GM18909 (cell line): ENCODE data around the gene VPS25.
A peak's percentile ranks its signal among the peaks of the same experiment; 100 is the strongest.
"Not testable (repeated sequence)": the region's sequence is repeated elsewhere in the genome, so short reads cannot be mapped to it uniquely, and the experiment has no call there.

Source experiments
- ATAC-seq: cut with Tn5 transposase; IDR thresholded peaks from one replicate; pipeline ENCODE4 v1.9.1; 2021; ENCODE audit warnings: mild to moderate bottlenecking; ENCODE audit not compliant: unreplicated experiment, poor library complexity

Gene VPS25

GRCh38 chr17:42773290-42774035 is at the start of gene VPS25:
Gene VPS25 (plus strand): TSS chr17:42773449. CDS start chr17:42773476, 27 bp downstream.
- peak; percentile 57 for ATAC-seq

- no peak for ATAC-seq
Measured at GRCh38 chr17:42723636-42724035, 49.6 kb upstream of the VPS25 start.

GRCh38 chr17:42725143-42725542 is 48.1 kb upstream of the VPS25 start:
- no peak for ATAC-seq

GRCh38 chr17:42740699-42741098 is 32.5 kb upstream of the VPS25 start:
- no peak for ATAC-seq

- not testable (repeated sequence) for ATAC-seq
Measured at GRCh38 chr17:42742916-42743315, 30.3 kb upstream of the VPS25 start.

- no peak for ATAC-seq
Measured at GRCh38 chr17:42743595-42744282, 29.5 kb upstream of the VPS25 start.

- ATAC-seq, result peak; percentile 55
Measured at GRCh38 chr17:42744283-42744805, 28.9 kb upstream of the VPS25 start.

- ATAC-seq, result peak; percentile 84
Measured at GRCh38 chr17:42744806-42745617, 28.2 kb upstream of the VPS25 start, which contains the start of gene EZH1. Gene EZH1 (minus strand): TSS chr17:42745040. CDS start chr17:42728941, 16,099 bp downstream.

- no peak for ATAC-seq
Measured at GRCh38 chr17:42748202-42748907, 24.9 kb upstream of the VPS25 start.

GRCh38 chr17:42748908-42749798 is 24.1 kb upstream of the VPS25 start:
- no peak for ATAC-seq

- no peak for ATAC-seq
Measured at GRCh38 chr17:42750739-42751344, 22.4 kb upstream of the VPS25 start.

GRCh38 chr17:42751628-42752027 is 21.6 kb upstream of the VPS25 start:
- no peak for ATAC-seq

- ATAC-seq, result no peak
Measured at GRCh38 chr17:42754782-42755181, 18.5 kb upstream of the VPS25 start.

- no peak for ATAC-seq
Measured at GRCh38 chr17:42759982-42760651, 13.1 kb upstream of the VPS25 start.

- ATAC-seq, result no peak
Measured at GRCh38 chr17:42760652-42761581, 12.3 kb upstream of the VPS25 start, which contains the start of gene RAMP2. Gene RAMP2 (plus strand): TSS chr17:42761227. CDS start chr17:42761262, 35 bp downstream.

GRCh38 chr17:42761638-42762037 is 11.6 kb upstream of the VPS25 start:
- ATAC-seq, result no peak

- ATAC-seq, result no peak
Measured at GRCh38 chr17:42766124-42766523, 7.1 kb upstream of the VPS25 start.
